ENCODE measurements around the gene USF2. TPM values are rescaled to one million over a fixed set of nuclear protein-coding genes. Genes with fewer than 3 reads are reported as not detected.

Gene USF2
- total and polyA plus RNA-seq, 2 of the 8 experiments (the other 6 are each of a cell fraction or from before 2014, with no cell fraction given), result 74.1 to 109 TPM

GRCh38 chr19:35251456-35251855 lies 17.3 kb upstream of the USF2 start:
- Histone ChIP-seq H3K4me1 (replicated peaks in 1 of 4; ENCODE audit: control insufficient read depth in 3 of 4, insufficient read depth in 4 of 4, low read length in 3 of 4) (peaks cover 0 to 14% (median 8%) of the 10 kb centered on the region in 4 experiments; a peak in 6 of 7 replicates), H3K18ac (ENCODE audit: extremely low read depth, low read length) (no peak overlapping the region), H3K9ac (replicated peaks in 1 of 4; ENCODE audit: extremely low read depth in 1 of 4, low read depth in 3 of 4, low read length in 3 of 4) (no peak overlapping the region), H3K23me2 (ENCODE audit: low read depth, low read length) (peaks cover 10% of the 10 kb centered on the region; the same call in 1 of the 2 replicates), H3K27ac (ENCODE audit: low read depth, low read length) (no peak overlapping the region), H2AK5ac (ENCODE audit: low read depth, low read length) (no peak overlapping the region), H3K56ac (replicated peaks; ENCODE audit: insufficient read length, low read depth, low read length) (no peak overlapping the region), H2BK5ac (ENCODE audit: low read depth, low read length) (no peak overlapping the region), H3K79me1 (ENCODE audit: low read depth, low read length) (peaks cover 10% of the 10 kb centered on the region), H2AFZ (ENCODE audit: low read length) (no peak overlapping the region), H3K36me3 (ENCODE audit: control insufficient read depth in 2 of 4, insufficient read depth in 4 of 4, low read length in 3 of 4) (peaks cover 21 to 34% (median 30%) of the 10 kb centered on the region in 4 experiments), H4K20me1 (replicated peaks in 1 of 2; ENCODE audit: control insufficient read depth in 1 of 2, insufficient read depth in 2 of 2, low read length in 2 of 2) (peaks cover 28 to 30% of the 10 kb centered on the region in 2 experiments), H2BK15ac (ENCODE audit: low read length) (no peak overlapping the region), H3K14ac (ENCODE audit: insufficient read length) (no peak overlapping the region), H3K4ac (replicated peaks; ENCODE audit: insufficient read length, low read depth, low read length) (no peak overlapping the region), H3K4me2 (ENCODE audit: insufficient read depth in 1 of 2, low read depth in 2 of 2, low read length in 2 of 2) (no peak overlapping the region), H2BK20ac (ENCODE audit: low read length) (no peak overlapping the region), H2BK120ac (replicated peaks; ENCODE audit: low read depth, low read length) (no peak overlapping the region), H4K5ac (ENCODE audit: insufficient read length, low read depth, low read length) (no peak overlapping the region), H3K79me2 (ENCODE audit: control insufficient read depth in 1 of 2, insufficient read depth in 2 of 2, low read length in 2 of 2) (peaks cover 10 to 53% of the 10 kb centered on the region in 2 experiments), H3K4me3 (ENCODE audit: extremely low read depth in 1 of 4, insufficient read depth in 2 of 4, low read depth in 3 of 4, low read length in 4 of 4) (no peak overlapping the region), H3K9me3 (ENCODE audit: insufficient read depth in 2 of 2, low read depth in 1 of 2, low read length in 1 of 2) (no peaks in the 10 kb centered on the region), H3K23ac (ENCODE audit: insufficient read length) (no peak overlapping the region), H2BK12ac (ENCODE audit: low read depth, low read length) (no peak overlapping the region), H4K8ac (ENCODE audit: extremely low read depth, insufficient read depth, low read length) (no peak overlapping the region), H4K91ac (replicated peaks; ENCODE audit: insufficient read length, low read length) (no peak overlapping the region), H3K27me3 (replicated peaks in 1 of 4; ENCODE audit: control insufficient read depth in 3 of 4, extremely low read depth in 1 of 4, insufficient read depth in 3 of 4, low read length in 3 of 4) (no peaks in the 10 kb centered on the region)
- DNase-seq (ENCODE audit: low read depth in 1 of 2, low spot score in 2 of 2) (peak in 1 of 2 experiments; percentile 27), FAIRE-seq (no peak)
- ChIA-PET POLR2A (ENCODE audit: partially characterized antibody) (interaction anchor here (0.8 to 9.8 kb wide), 5 partner anchors 13 to 104 kb away, joined by 3 to 146 read pairs (median 4); partner anchors contain the start of genes FXYD5 and USF2), CTCF (ENCODE audit: partially characterized antibody) (interaction anchor here (1.0 to 1.5 kb wide), 2 partner anchors 13 to 115 kb away, joined by 3 to 4 read pairs; no protein-coding TSS in a partner anchor)
- TF ChIP-seq, protein P1, sequence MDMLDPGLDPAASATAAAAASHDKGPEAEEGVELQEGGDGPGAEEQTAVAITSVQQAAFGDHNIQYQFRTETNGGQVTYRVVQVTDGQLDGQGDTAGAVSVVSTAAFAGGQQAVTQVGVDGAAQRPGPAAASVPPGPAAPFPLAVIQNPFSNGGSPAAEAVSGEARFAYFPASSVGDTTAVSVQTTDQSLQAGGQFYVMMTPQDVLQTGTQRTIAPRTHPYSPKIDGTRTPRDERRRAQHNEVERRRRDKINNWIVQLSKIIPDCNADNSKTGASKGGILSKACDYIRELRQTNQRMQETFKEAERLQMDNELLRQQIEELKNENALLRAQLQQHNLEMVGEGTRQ (IDR thresholded peaks at IDR 0.05; ENCODE audit: low read length), result no peak
- TF ChIP-seq EP300 (IDR thresholded peaks at IDR 0.05; ENCODE audit: borderline replicate concordance in 1 of 2, low read depth in 2 of 2, low read length in 2 of 2) (no peak), FOSL1 (IDR thresholded peaks at IDR 0.05; ENCODE audit: insufficient read depth, low read depth, low read length) (no peak)
- TF ChIP-seq, protein P2, sequence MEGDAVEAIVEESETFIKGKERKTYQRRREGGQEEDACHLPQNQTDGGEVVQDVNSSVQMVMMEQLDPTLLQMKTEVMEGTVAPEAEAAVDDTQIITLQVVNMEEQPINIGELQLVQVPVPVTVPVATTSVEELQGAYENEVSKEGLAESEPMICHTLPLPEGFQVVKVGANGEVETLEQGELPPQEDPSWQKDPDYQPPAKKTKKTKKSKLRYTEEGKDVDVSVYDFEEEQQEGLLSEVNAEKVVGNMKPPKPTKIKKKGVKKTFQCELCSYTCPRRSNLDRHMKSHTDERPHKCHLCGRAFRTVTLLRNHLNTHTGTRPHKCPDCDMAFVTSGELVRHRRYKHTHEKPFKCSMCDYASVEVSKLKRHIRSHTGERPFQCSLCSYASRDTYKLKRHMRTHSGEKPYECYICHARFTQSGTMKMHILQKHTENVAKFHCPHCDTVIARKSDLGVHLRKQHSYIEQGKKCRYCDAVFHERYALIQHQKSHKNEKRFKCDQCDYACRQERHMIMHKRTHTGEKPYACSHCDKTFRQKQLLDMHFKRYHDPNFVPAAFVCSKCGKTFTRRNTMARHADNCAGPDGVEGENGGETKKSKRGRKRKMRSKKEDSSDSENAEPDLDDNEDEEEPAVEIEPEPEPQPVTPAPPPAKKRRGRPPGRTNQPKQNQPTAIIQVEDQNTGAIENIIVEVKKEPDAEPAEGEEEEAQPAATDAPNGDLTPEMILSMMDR (IDR thresholded peaks at IDR 0.05; ENCODE audit: control extremely low read depth in 1 of 3, insufficient read depth in 1 of 3, low read depth in 1 of 3, low read length in 3 of 3), result no peak
- WGBS, 2 experiments (ENCODE audit: extremely low coverage in 1 of 2, insufficient coverage in 1 of 2, insufficient read length in 1 of 2, insufficient replicate concordance in 2 of 2, low coverage in 1 of 2, low lambda C conversion rate in 2 of 2, missing lambda C conversion rate in 1 of 2), result 88% methylated on average over 2 of the region's 2 CpGs; no CpG with 5 or more reads in 1 of the 2 experiments

Data from H1 (cell line).